BLaER1 (cell line): ENCODE data around the gene CNOT2.

ENCODE experiments used
- H3K27ac ChIP-seq: shearing (Covaris generic); formaldehyde crosslinking; 2 replicates; pipeline ENCODE4 v1.8.1; 2022
- H3K27me3 ChIP-seq: shearing (Covaris generic); formaldehyde crosslinking; 2 replicates; pipeline ENCODE4 v1.8.1; 2022
- H3K36me3 ChIP-seq: shearing (Covaris generic); formaldehyde crosslinking; 2 replicates; pipeline ENCODE4 v1.8.1; 2022
- H3K4me1 ChIP-seq: shearing (Covaris generic); formaldehyde crosslinking; 2 replicates; pipeline ENCODE4 v1.8.1; 2022
- H3K4me2 ChIP-seq: shearing (Covaris generic); formaldehyde crosslinking; 2 replicates; pipeline ENCODE4 v1.8.1; 2022
- H3K4me3 ChIP-seq: shearing (Covaris generic); formaldehyde crosslinking; 2 replicates; pipeline ENCODE4 v1.8.1; 2022
- H3K9ac ChIP-seq: shearing (Covaris generic); formaldehyde crosslinking; 2 replicates; pipeline ENCODE4 v1.8.1; 2022
- H3K9me3 ChIP-seq: shearing (Covaris generic); formaldehyde crosslinking; 2 replicates; pipeline ENCODE4 v1.8.1; 2022
- H4K20me1 ChIP-seq: shearing (Covaris generic); formaldehyde crosslinking; 2 replicates; pipeline ENCODE4 v1.8.1; 2022
- Cebpa-rat ChIP-seq: shearing (Covaris generic); IDR thresholded peaks from 2 replicates; pipeline ENCODE4 v1.8.1; 2022

The CNOT2 gene

DNA sequence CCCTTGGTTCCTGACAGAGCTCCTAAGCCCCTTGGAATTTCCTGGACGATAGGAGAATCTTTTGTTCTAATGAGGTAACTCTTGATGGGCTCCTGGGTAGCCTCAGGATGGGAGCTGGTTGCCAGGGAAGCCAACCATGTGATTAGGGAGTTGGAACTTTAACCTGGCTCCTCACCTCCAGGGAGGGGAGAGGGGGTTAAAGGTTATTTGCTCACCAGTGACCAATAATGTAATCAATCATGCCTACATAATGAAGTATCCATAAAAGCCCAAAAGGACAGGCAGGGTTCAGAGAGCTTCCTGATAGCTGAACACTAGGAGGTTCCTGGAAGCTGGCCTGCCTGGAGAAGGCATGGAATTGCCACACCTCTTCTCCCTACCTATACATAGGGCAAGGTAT is 6.2 kb upstream of the CNOT2 start:
- no peak for TF ChIP-seq Cebpa-rat
- Histone ChIP-seq H3K4me1 (peaks cover 21% of the 10 kb centered on the region), H3K4me2 (no peak overlapping the region), H3K4me3 (no peak overlapping the region), H3K27me3 (no peaks in the 10 kb centered on the region), H3K9me3 (peaks cover 8% of the 10 kb centered on the region; the same call in 1 of the 2 replicates), H3K36me3 (peaks cover 32% of the 10 kb centered on the region), H4K20me1 (no peaks in the 10 kb centered on the region), H3K27ac (no peak overlapping the region), H3K9ac (no peak overlapping the region)

DNA sequence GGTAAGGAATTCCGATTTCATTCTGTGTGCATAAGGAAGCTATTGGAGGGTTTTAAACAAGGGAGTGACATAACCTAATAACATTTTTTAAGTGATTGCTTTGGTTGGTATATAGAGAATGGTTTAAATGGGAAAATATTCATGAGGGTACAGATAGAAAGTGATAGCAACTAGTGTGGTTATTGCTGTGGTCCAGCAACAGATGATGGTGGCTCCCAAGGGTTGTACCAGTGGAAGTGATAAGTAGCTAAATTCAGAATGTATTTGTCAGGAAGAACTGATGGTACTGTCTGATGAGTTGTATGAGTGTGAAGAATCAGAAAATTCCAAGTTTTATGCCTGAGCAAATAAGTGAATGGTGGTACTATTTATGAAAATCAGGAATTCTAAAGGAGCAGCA is 2.6 kb upstream of the CNOT2 start:
- H3K4me3 ChIP-seq, result peak overlapping the region; percentile 16; the same call in 1 of the 2 replicates
- peaks cover 32% of the 10 kb centered on the region for H3K36me3 ChIP-seq
- peak overlapping the region; percentile 75 for H3K4me2 ChIP-seq
- no peaks in the 10 kb centered on the region for H3K27me3 ChIP-seq
- H3K4me1 ChIP-seq, result peaks cover 37% of the 10 kb centered on the region
- no peak for TF ChIP-seq Cebpa-rat
- H4K20me1 ChIP-seq, result peaks cover 20% of the 10 kb centered on the region
- H3K27ac ChIP-seq, result no peak overlapping the region
- no peak overlapping the region for H3K9ac ChIP-seq
- H3K9me3 ChIP-seq, result peaks cover 8% of the 10 kb centered on the region; the same call in 1 of the 2 replicates

DNA sequence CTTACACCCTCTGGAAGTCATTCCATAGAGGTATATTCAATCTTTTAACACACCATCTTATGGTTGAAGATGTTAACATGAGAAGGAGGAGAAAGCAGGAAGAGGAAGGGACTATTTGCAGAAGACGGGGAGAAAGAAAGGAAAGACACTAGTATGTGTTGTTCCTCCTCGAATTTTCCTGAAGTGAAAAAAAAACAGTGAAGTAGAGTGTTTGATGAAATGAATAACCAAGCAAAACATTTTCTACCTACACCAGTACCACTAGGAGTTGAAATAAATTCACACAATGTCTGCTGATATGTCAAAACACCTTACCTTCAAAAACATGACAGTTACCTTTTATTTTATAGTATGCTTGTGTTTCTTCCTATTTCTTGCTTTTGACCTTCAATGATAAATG is 1.4 kb upstream of the CNOT2 start:
- no peak for TF ChIP-seq Cebpa-rat
- Histone ChIP-seq H3K9me3 (peaks cover 7% of the 10 kb centered on the region; the same call in 1 of the 2 replicates), H3K36me3 (peaks cover 24% of the 10 kb centered on the region), H3K4me2 (peak overlapping the region; percentile 75), H3K4me3 (peak overlapping the region; percentile 90), H3K9ac (no peak overlapping the region), H4K20me1 (peaks cover 32% of the 10 kb centered on the region), H3K27ac (peak overlapping the region; percentile 98), H3K4me1 (peaks cover 47% of the 10 kb centered on the region), H3K27me3 (no peaks in the 10 kb centered on the region)

DNA sequence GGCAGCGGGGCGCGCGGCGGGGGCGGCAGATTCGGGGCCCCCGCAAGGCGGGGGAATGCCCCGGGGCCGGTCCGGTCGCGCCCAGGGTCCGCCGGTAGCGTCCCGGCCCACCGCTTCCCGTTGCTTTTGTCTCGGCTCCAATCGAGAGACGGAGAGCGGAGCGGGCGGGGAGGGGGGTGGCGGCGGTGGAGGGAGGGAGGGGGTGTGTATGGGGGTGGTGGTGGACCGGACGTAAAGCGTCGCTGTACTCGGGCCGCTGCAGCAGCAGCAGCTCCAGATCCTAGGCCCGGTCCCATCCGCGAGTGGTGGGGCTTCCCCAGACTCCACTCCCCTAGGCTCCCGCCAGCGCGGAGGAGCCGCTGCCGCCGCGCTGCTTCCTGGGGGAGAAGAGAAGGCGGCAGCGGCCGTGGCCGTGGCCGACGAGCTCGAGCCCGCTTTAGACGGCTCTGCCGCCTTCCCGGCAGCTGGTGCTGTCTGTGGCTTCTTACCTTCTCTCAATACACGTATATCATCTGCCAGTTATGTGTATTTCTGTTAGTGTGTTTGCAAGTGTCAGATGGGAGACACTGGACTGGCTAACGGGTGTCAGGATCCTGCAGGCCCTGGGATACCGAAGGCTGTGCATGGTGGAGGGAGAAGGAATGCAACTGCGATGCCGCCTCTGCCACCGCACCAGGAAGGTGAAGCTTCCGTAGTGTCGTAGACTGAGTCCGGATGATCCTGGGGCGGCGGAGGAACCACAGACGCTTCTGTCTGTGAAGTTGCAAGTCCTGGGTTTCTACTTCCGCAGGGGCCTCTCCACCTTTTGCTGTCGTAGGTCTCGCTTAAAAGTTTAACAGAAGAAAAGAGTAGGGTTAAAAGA is 508 bp downstream of the CNOT2 start:
- peak overlapping the region; percentile 90 for H3K4me3 ChIP-seq
- TF ChIP-seq Cebpa-rat, result no peak
- H4K20me1 ChIP-seq, result peaks cover 51% of the 10 kb centered on the region
- peak overlapping the region; percentile 98 for H3K27ac ChIP-seq
- H3K36me3 ChIP-seq, result peaks cover 20% of the 10 kb centered on the region
- no peaks in the 10 kb centered on the region for H3K9me3 ChIP-seq
- peak overlapping the region; percentile 87 for H3K4me2 ChIP-seq
- no peaks in the 10 kb centered on the region for H3K27me3 ChIP-seq
- peaks cover 59% of the 10 kb centered on the region for H3K4me1 ChIP-seq
- H3K9ac ChIP-seq, result peak overlapping the region; percentile 96

DNA sequence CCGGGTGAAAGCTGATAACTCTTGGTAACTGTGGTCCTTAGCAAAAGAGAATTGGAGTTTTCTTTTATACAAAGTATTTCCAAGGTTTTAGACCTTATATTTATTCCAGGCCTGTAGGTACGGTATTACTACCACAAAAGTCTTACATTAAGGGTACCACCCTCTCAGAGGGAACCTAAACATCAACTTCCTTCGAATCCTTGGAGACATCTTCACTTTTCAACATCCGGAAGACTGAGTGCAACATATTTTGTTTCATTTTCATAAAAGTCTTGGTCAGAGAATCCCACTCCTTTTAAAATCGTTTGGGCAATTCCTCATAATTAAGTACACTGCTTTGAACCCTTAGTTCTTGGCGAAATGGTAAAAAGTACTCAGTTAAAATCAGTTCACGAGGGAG is 1.2 kb downstream of the CNOT2 start:
- peak overlapping the region; percentile 98 for H3K27ac ChIP-seq

DNA sequence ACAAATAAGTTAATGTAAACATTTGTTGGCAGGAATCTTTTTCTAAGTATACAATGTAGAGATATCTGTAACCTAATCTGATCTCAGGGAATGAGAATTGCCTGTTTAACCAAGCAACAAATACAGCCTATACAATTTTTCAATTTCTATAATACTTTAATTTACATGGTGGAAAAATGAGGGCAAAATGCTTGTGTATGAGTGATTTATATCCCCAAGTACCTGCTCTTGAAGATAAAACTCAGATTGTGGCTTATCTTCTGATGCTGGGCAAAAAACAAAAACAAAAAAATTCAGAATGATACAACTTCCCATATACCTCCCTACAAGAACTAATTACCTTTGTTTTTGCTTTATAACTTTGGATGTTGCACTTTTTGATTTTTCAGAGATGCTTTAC is 2.2 kb downstream of the CNOT2 start:
- peaks cover 68% of the 10 kb centered on the region for H4K20me1 ChIP-seq
- H3K27me3 ChIP-seq, result no peaks in the 10 kb centered on the region
- no peaks in the 10 kb centered on the region for H3K9me3 ChIP-seq
- TF ChIP-seq Cebpa-rat, result no peak
- no peak overlapping the region for H3K9ac ChIP-seq
- peak overlapping the region; percentile 87 for H3K4me2 ChIP-seq
- no peak overlapping the region for H3K27ac ChIP-seq
- no peak overlapping the region for H3K4me3 ChIP-seq
- H3K4me1 ChIP-seq, result peaks cover 54% of the 10 kb centered on the region
- peaks cover 11% of the 10 kb centered on the region for H3K36me3 ChIP-seq

More for the DNA sequence above, 1.2 kb downstream of the CNOT2 start:
- Histone ChIP-seq H3K27me3 (no peaks in the 10 kb centered on the region), H3K4me3 (peak overlapping the region; percentile 90), H3K9ac (peak overlapping the region; percentile 96), H3K4me1 (peaks cover 59% of the 10 kb centered on the region), H3K4me2 (peak overlapping the region; percentile 87), H3K9me3 (no peaks in the 10 kb centered on the region), H3K36me3 (peaks cover 16% of the 10 kb centered on the region), H4K20me1 (peaks cover 58% of the 10 kb centered on the region)
- no peak for TF ChIP-seq Cebpa-rat

DNA sequence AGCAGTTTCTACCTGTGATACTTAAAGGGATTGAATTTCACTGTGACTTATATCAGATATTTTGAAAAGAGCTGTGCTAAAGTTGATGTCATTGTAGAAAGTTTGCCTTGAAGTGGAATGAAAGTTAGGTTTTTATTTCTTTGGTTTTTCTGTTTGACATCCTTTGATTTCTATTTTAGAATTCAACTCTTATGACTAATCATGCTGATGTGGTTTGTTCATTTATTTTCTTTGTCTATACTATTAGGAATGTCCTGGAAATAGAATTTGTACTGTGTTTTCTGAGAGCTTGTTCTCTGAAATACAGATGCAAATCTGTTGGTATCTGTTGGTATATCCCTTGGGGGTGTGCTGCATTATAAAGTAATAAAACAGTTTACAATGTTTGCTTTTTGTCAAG is 3.3 kb downstream of the CNOT2 start:
- Histone ChIP-seq H3K36me3 (peaks cover 21% of the 10 kb centered on the region), H3K27ac (no peak overlapping the region), H4K20me1 (peaks cover 80% of the 10 kb centered on the region), H3K27me3 (no peaks in the 10 kb centered on the region), H3K9me3 (no peaks in the 10 kb centered on the region), H3K9ac (no peak overlapping the region), H3K4me1 (peaks cover 43% of the 10 kb centered on the region), H3K4me2 (0 out of 2 replicates have a peak overlapping the region, but pooled peaks have one; percentile 10), H3K4me3 (no peak overlapping the region)
- no peak for TF ChIP-seq Cebpa-rat

DNA sequence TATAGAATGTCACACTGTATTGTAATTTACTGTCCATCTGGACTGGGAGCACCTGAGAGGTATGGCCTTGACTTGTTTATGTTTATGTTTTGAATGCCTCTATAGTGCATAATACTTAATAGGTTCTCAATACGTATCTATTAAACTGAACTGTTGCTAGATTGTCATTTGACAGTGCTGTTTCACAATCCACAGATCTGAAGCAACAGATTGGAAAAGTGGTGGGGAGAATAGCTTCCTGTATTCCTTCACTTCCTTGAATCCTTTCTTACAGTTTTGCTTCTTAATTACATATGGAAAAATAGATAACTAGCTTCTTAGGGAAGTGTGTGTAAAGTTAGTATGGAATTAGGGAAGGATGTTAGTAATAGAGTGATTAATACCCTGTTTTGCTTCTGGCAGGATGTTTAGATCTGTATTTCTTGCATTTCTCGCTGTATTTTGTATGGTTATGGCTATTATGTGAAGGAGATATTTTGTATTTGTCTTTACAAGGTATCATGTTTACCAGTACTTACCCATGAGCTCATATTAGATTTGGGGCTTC is 4.5 kb downstream of the CNOT2 start:
- peaks cover 35% of the 10 kb centered on the region for H3K4me1 ChIP-seq
- no peaks in the 10 kb centered on the region for H3K27me3 ChIP-seq
- no peak overlapping the region for H3K9ac ChIP-seq
- H4K20me1 ChIP-seq, result peaks cover 91% of the 10 kb centered on the region
- H3K4me3 ChIP-seq, result no peak overlapping the region
- no peak for TF ChIP-seq Cebpa-rat
- peaks cover 27% of the 10 kb centered on the region for H3K36me3 ChIP-seq
- H3K27ac ChIP-seq, result no peak overlapping the region
- H3K9me3 ChIP-seq, result no peaks in the 10 kb centered on the region
- 0 out of 2 replicates have a peak overlapping the region, but pooled peaks have one; percentile 10 for H3K4me2 ChIP-seq

DNA sequence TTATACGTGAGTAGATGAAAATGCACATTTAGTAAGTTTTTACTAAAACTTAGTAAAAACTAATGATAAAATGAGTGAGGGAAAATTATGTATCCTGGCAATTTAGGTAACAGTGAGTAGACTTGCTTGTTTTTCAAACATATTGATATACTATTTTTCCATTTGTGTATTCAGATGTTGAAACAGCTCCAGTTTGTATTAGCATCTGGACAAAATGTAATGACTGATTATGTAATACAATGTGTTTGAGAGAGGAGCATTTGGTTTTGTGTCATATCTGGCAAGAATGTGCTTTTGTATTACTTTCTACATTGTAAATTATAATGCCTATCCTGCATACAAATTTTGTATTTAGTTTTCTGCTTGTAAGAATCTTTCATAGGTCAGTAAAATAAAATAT is 5.6 kb downstream of the CNOT2 start:
- TF ChIP-seq Cebpa-rat, result no peak
- Histone ChIP-seq H3K4me2 (no peak overlapping the region), H3K36me3 (peaks cover 27% of the 10 kb centered on the region), H3K27me3 (no peaks in the 10 kb centered on the region), H3K4me1 (peaks cover 35% of the 10 kb centered on the region), H4K20me1 (peaks cover 100% of the 10 kb centered on the region), H3K9me3 (no peaks in the 10 kb centered on the region), H3K4me3 (no peak overlapping the region), H3K27ac (no peak overlapping the region), H3K9ac (no peak overlapping the region)

DNA sequence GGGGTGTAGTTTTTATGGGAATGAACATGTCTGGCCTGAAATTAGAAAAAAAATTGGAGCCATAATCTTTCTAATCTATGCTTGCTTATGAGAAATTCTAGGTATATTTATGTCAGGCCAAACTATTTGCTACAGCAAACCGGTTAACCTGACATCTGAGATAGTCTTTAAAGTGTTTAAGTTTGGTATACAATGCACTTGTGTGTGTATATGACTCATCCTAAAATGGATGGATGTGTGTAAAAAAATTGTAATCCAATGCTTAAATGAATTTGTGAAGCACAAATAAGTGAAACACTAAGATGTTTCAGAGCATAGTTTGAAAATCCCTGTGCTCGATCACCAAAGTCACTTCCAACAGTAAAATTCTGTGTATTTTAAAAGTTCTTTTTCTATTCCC is 6.7 kb downstream of the CNOT2 start:
- H3K4me2 ChIP-seq, result no peak overlapping the region

More for the DNA sequence above, 6.7 kb downstream of the CNOT2 start:
- TF ChIP-seq Cebpa-rat, result no peak
- no peaks in the 10 kb centered on the region for H3K9me3 ChIP-seq
- H3K27me3 ChIP-seq, result no peaks in the 10 kb centered on the region
- no peak overlapping the region for H3K4me3 ChIP-seq
- H3K4me1 ChIP-seq, result peaks cover 30% of the 10 kb centered on the region
- H3K9ac ChIP-seq, result no peak overlapping the region
- peaks cover 34% of the 10 kb centered on the region for H3K36me3 ChIP-seq
- H4K20me1 ChIP-seq, result peaks cover 100% of the 10 kb centered on the region
- no peak overlapping the region for H3K27ac ChIP-seq
